Endothelial cell of umbilical vein (primary cell): Measurements from ENCODE around the gene CSNK1G3. TPM values are rescaled to one million over a fixed set of nuclear protein-coding genes. Genes with fewer than 3 reads are reported as not detected.

ENCODE experiments used
- BruUV-seq: library from RNA; stranded (reverse); fragments of 400-500 nt; replicated peaks from 2 replicates; lab custom pipeline; 2021; lab: Mats Ljungman, UMichigan
- CTCF ChIA-PET: fragments of 300-600, 350-600 bp; sonication (Branson Sonifier 250); formaldehyde crosslinking; loops from one replicate; lab custom pipeline; 2021; ENCODE audit warnings: antibody characterized with exemption, inconsistent platforms; lab: Charles Lee
- POLR2A ChIA-PET: fragments of 300-600, 350-600 bp; sonication (Branson Sonifier 250); formaldehyde crosslinking; loops from one replicate; lab custom pipeline; 2021; ENCODE audit warnings: antibody characterized with exemption, inconsistent platforms; lab: Charles Lee
- DNase-seq: peaks from one replicate; pipeline ENCODE4 v3.0.0-alpha.2; 2011; ENCODE audit warnings: low read depth, low spot score
- FAIRE-seq: peaks from 2 replicates; lab custom pipeline; 2011; peaks lifted over from hg19 to GRCh38; lab: Jason Lieb, UNC
- H2AFZ ChIP-seq: 2 replicates; pipeline ENCODE4 v1.6.0; 2012; ENCODE audit warnings: low read depth, low read length, control low read depth, inconsistent platforms
- H3K27ac ChIP-seq: 2 replicates; pipeline ENCODE4 v1.5.1; 2011; ENCODE audit warnings: low read depth, mild to moderate bottlenecking, control low read depth, low read length, moderate library complexity; ENCODE audit not compliant: insufficient read depth
- H3K27me3 ChIP-seq, 2 experiments: 2 replicates each; pipeline versions ENCODE4 v1.6.0 to v1.6.1; 2011; ENCODE audit warnings: low read length in 2 of 2, mixed read lengths in 1 of 2; ENCODE audit not compliant: control insufficient read depth in 2 of 2, insufficient read depth in 2 of 2
- H3K36me3 ChIP-seq, 2 experiments: 2 replicates in 1 of 2; 3 replicates in 1 of 2; pipeline ENCODE4 v1.5.1; 2011; ENCODE audit warnings: low read length in 2 of 2, mild to moderate bottlenecking in 1 of 2, moderate library complexity in 1 of 2; ENCODE audit not compliant: control insufficient read depth in 2 of 2, insufficient read depth in 2 of 2; ENCODE audit errors: extremely low read depth in 1 of 2
- H3K4me1 ChIP-seq: 3 replicates; pipeline ENCODE4 v1.5.1; 2011; ENCODE audit warnings: mild to moderate bottlenecking, low read length; ENCODE audit not compliant: control insufficient read depth, insufficient read depth; ENCODE audit errors: extremely low read depth
- H3K4me2 ChIP-seq: 2 replicates; pipeline ENCODE4 v1.6.1; 2011; ENCODE audit warnings: low read length, control low read depth, mixed read lengths; ENCODE audit not compliant: insufficient read depth
- H3K4me3 ChIP-seq, 3 experiments: fragments of 200-600 bp in 1 of 3; sonication (generic), shearing (Covaris generic) in 1 of 3; replicated peaks in 1 of 3; 2 replicates each; pipeline ENCODE4 v1.5.1; 2011 to 2016; ENCODE audit warnings: control low read depth in 3 of 3, low read length in 3 of 3, mild to moderate bottlenecking in 2 of 3, inconsistent platforms in 1 of 3, low read depth in 1 of 3, moderate library complexity in 1 of 3; ENCODE audit not compliant: insufficient read depth in 1 of 3
- H3K79me2 ChIP-seq: 2 replicates; pipeline ENCODE4 v1.6.0; 2012; ENCODE audit warnings: low read length, inconsistent platforms; ENCODE audit not compliant: control insufficient read depth, insufficient read depth
- H3K9ac ChIP-seq: replicated peaks from 2 replicates; pipeline ENCODE3; 2011; ENCODE audit warnings: low read length, control low read depth; ENCODE audit not compliant: insufficient read depth; ENCODE audit errors: extremely low read depth
- H3K9me1 ChIP-seq: replicated peaks from 3 replicates; pipeline ENCODE4 v1.6.0; 2011; ENCODE audit warnings: mild to moderate bottlenecking, low read length; ENCODE audit not compliant: control insufficient read depth, insufficient read depth; ENCODE audit errors: extremely low read depth
- H3K9me3 ChIP-seq: replicated peaks from 2 replicates; pipeline ENCODE4 v1.5.1; 2012; ENCODE audit warnings: low read length, inconsistent platforms; ENCODE audit not compliant: control insufficient read depth, insufficient read depth
- H4K20me1 ChIP-seq: replicated peaks from 2 replicates; pipeline ENCODE3; 2011; ENCODE audit warnings: mild to moderate bottlenecking, low read length; ENCODE audit not compliant: control insufficient read depth, insufficient read depth; ENCODE audit errors: extremely low read depth
- CTCF ChIP-seq, 2 donors: IDR thresholded peaks; 1 replicate in 1 of 2; 2 replicates in 1 of 2; pipeline ENCODE4 v1.5.1; 2011; ENCODE audit warnings: low read length in 2 of 2, mild to moderate bottlenecking in 2 of 2, moderate library complexity in 2 of 2, control low read depth in 1 of 2, inconsistent platforms in 1 of 2, low read depth in 1 of 2; ENCODE audit not compliant: insufficient read depth in 1 of 2; ENCODE audit errors: extremely low read depth in 1 of 2
- EZH2 ChIP-seq: IDR thresholded peaks from 2 replicates; pipeline ENCODE4 v1.6.1; 2012; ENCODE audit warnings: borderline replicate concordance, low read depth, mild to moderate bottlenecking, moderate library complexity, low read length, inconsistent platforms; ENCODE audit not compliant: severe bottlenecking
- FOS ChIP-seq: IDR thresholded peaks from 2 replicates; pipeline ENCODE4 v1.6.1; 2011; ENCODE audit warnings: mild to moderate bottlenecking, low read length, moderate library complexity, borderline replicate concordance; ENCODE audit not compliant: insufficient read depth
- GATA2 ChIP-seq: IDR thresholded peaks from 2 replicates; pipeline ENCODE4 v1.7.0; 2011; ENCODE audit warnings: low read depth, mild to moderate bottlenecking, moderate library complexity, mixed read lengths, low read length; ENCODE audit not compliant: insufficient read length, insufficient read depth
- JUN ChIP-seq: IDR thresholded peaks from 2 replicates; pipeline ENCODE4 v1.6.1; 2011; ENCODE audit warnings: borderline replicate concordance, low read depth; ENCODE audit not compliant: insufficient read length, insufficient read depth
- MAX ChIP-seq: IDR thresholded peaks from 2 replicates; pipeline ENCODE4 v1.6.1; 2011; ENCODE audit not compliant: insufficient read depth, insufficient read length
- MYC ChIP-seq: IDR thresholded peaks from one replicate; pipeline ENCODE4 v1.6.1; 2011; ENCODE audit warnings: mild to moderate bottlenecking, low read depth, low read length
- POLR2A ChIP-seq: IDR thresholded peaks from 2 replicates; pipeline ENCODE4 v1.6.1; 2012; ENCODE audit warnings: low read depth, mild to moderate bottlenecking, control low read depth, low read length
- POLR2AphosphoS5 ChIP-seq: IDR thresholded peaks from 2 replicates; pipeline ENCODE4 v1.6.1; 2012; ENCODE audit warnings: low read depth, mild to moderate bottlenecking, control low read depth, low read length, moderate library complexity; ENCODE audit not compliant: insufficient read depth
- dilution Hi-C: fragments of 300-500 bp; cut with MboI; formaldehyde crosslinking; loops from one replicate; pipeline ENCODE4 v1.15.0; 2019; ENCODE audit warnings: low sequenced_read_pairs; ENCODE audit not compliant: extremely low pct_ligation_motif_present
- intact Hi-C: fragments of 100-400 bp; cut with micrococcal nuclease; formaldehyde crosslinking; loops from one replicate; pipeline ENCODE4 v1.10.0; 2022
- polyA plus RNA-seq, 4 experiments: library from polyadenylated mRNA; depleted of rRNA in 3 of 4; stranded (reverse) in 3 of 4; unstranded in 1 of 4; fragments of >200 nt; gene quantifications; 2 replicates each; pipeline versions ENCODE4 v1.2.1 to v1.2.3, GENCODE V29; 2011 to 2012; ENCODE audit warnings: missing spikeins in 1 of 4
- total RNA-seq: library from RNA; stranded (reverse); gene quantifications from 2 replicates; pipeline ENCODE4 v1.2.3, GENCODE V29; 2021

CSNK1G3 gene
- total and polyA plus RNA-seq, 2 donors (not counting 3 experiments of a cell fraction or from before 2014, with no cell fraction given): 10.4 to 35.9 TPM

- no peak for TF ChIP-seq MYC
- no peak for TF ChIP-seq MAX
- no peak for TF ChIP-seq FOS
- no peak for TF ChIP-seq JUN
- no peak for TF ChIP-seq EZH2
- TF ChIP-seq GATA2: no peak
- no peak for TF ChIP-seq POLR2AphosphoS5
- TF ChIP-seq POLR2A: no peak
- no peak for TF ChIP-seq CTCF (IDR thresholded peaks at IDR 0.05; ENCODE audit: extremely low read depth in 1 of 2, insufficient read depth in 1 of 2, low read depth in 1 of 2, low read length in 2 of 2)
- FAIRE-seq: no peak
- DNase-seq: no peak
- Histone ChIP-seq H3K4me1 (no peaks in the 10 kb centered on the region), H3K4me2 (no peak overlapping the region), H3K36me3 (no peaks in the 10 kb centered on the region), H3K4me3 (no peak overlapping the region), H3K9me3 (no peaks in the 10 kb centered on the region), H4K20me1 (no peaks in the 10 kb centered on the region), H3K9ac (no peak overlapping the region), H2AFZ (no peak overlapping the region), H3K79me2 (peaks cover 3% of the 10 kb centered on the region), H3K27me3 (no peaks in the 10 kb centered on the region), H3K27ac (no peak overlapping the region), H3K9me1 (no peaks in the 10 kb centered on the region)
- no TSS peak for BruUV-seq
- POLR2A ChIA-PET: no interaction called here
- intact Hi-C loops: no loop called here
- dilution Hi-C loops: no loop called here
- CTCF ChIA-PET: interaction anchor here (1.4 to 1.7 kb wide), 3 partner anchors 11 to 50 kb away, joined by 4 to 6 read pairs (median 5); no protein-coding TSS in a partner anchor
Observed at GRCh38 chr5:123561230-123561629, 49.3 kb downstream of the CSNK1G3 start.
